ENCODE data around the gene PDHA2.

PDHA2 gene

DNA sequence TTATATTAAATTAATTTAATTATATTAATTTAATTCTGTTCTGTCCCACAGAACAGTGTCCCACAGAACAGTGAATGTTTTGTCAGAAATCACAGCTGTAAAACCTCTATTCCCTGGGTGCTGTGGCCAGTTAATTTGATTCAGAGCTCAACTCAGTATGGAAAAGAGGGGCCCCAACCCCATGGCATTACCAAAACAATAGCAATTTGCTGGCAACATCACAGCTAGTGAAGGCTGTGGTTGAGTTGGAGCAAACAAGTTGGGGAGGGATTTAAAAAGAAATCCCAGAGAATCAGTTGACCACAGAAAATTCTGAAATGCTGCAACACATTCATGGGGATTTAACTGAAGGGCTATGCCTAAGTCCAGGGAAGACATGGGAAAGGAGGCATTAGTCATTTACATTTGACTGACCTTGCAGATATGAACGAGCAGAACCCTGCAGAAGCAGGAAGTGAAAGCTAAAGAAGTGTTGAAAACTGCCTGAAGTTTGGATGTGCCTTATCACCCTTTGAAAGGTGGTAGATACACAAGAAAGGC lies 30.1 kb downstream of the PDHA2 start:
- H3K79me2 ChIP-seq, result no peaks in the 10 kb centered on the region
- no peaks in the 10 kb centered on the region for H3K36me3 ChIP-seq (ENCODE audit: control insufficient read depth, insufficient read depth, low read length)
- H3K4me3 ChIP-seq (ENCODE audit: low read depth, low read length), result no peak overlapping the region
- no peak overlapping the region for H3K9ac ChIP-seq
- no peaks in the 10 kb centered on the region for H3K4me1 ChIP-seq
- H2AFZ ChIP-seq, result no peak overlapping the region
- TF ChIP-seq, protein P1, sequence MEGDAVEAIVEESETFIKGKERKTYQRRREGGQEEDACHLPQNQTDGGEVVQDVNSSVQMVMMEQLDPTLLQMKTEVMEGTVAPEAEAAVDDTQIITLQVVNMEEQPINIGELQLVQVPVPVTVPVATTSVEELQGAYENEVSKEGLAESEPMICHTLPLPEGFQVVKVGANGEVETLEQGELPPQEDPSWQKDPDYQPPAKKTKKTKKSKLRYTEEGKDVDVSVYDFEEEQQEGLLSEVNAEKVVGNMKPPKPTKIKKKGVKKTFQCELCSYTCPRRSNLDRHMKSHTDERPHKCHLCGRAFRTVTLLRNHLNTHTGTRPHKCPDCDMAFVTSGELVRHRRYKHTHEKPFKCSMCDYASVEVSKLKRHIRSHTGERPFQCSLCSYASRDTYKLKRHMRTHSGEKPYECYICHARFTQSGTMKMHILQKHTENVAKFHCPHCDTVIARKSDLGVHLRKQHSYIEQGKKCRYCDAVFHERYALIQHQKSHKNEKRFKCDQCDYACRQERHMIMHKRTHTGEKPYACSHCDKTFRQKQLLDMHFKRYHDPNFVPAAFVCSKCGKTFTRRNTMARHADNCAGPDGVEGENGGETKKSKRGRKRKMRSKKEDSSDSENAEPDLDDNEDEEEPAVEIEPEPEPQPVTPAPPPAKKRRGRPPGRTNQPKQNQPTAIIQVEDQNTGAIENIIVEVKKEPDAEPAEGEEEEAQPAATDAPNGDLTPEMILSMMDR (IDR thresholded peaks at IDR 0.05), result no peak
- H3K27me3 ChIP-seq (ENCODE audit: control insufficient read depth, insufficient read depth, low read length), result no peaks in the 10 kb centered on the region
- no peak overlapping the region for H3K4me2 ChIP-seq (ENCODE audit: low read length)
- no peaks in the 10 kb centered on the region for H3K9me3 ChIP-seq (ENCODE audit: control insufficient read depth, low read length)
- H3K27ac ChIP-seq, result no peak overlapping the region

DNA sequence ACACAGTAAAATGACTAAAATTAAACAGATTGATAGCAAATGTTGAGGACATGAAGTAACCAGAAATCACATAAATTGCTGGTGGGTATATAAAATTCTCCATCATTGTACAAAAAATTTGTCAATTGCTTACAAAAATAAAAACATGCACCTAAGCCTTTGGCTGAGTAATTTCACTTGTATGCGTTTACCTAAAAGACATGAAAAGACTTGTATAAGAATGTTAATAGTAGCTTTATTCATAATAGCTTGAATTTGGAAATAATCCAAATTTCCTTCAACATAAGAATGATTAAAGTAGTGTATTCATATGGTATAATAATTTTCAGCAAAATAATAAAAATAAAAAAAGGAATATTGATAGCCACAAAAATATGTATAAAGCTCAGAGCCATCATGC lies 37.7 kb downstream of the PDHA2 start:
- Histone ChIP-seq H2AFZ (no peak overlapping the region), H3K4me1 (no peaks in the 10 kb centered on the region), H3K9ac (no peak overlapping the region), H3K27me3 (ENCODE audit: control insufficient read depth, insufficient read depth, low read length) (no peaks in the 10 kb centered on the region), H3K9me3 (ENCODE audit: control insufficient read depth, low read length) (no peaks in the 10 kb centered on the region), H3K79me2 (no peaks in the 10 kb centered on the region), H3K4me2 (ENCODE audit: low read length) (no peak overlapping the region), H3K4me3 (ENCODE audit: low read depth, low read length) (no peak overlapping the region), H3K27ac (no peak overlapping the region), H3K36me3 (ENCODE audit: control insufficient read depth, insufficient read depth, low read length) (no peaks in the 10 kb centered on the region)
- TF ChIP-seq, protein P1 (IDR thresholded peaks at IDR 0.05), result no peak

DNA sequence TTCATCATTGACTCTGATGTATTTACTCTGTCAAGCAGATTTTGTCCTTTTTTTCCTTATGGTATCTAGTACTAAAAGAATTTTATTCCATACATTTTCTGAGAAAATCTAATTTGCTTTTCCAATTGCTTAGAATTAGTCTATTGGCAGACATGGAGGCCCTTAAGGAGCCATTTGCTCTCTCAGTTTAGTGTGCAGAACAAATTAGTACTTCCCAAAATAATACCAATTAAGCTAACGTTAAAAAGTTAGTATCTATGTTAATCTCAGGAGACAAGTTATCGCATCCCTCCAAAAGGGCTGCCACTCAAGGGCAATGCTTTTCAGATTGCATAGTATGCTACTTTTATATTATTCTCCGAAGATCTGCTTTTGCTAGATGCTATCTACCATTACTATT lies 47.7 kb downstream of the PDHA2 start:
- Histone ChIP-seq H2AFZ (no peak overlapping the region), H3K4me2 (ENCODE audit: low read length) (no peak overlapping the region), H3K36me3 (ENCODE audit: control insufficient read depth, insufficient read depth, low read length) (no peaks in the 10 kb centered on the region), H3K79me2 (no peaks in the 10 kb centered on the region), H3K27me3 (ENCODE audit: control insufficient read depth, insufficient read depth, low read length) (no peaks in the 10 kb centered on the region), H3K9ac (no peak overlapping the region), H3K9me3 (ENCODE audit: control insufficient read depth, low read length) (no peaks in the 10 kb centered on the region), H3K4me3 (ENCODE audit: low read depth, low read length) (no peak overlapping the region), H3K27ac (no peak overlapping the region), H3K4me1 (no peaks in the 10 kb centered on the region)
- TF ChIP-seq, protein P1 (IDR thresholded peaks at IDR 0.05), result no peak

DNA sequence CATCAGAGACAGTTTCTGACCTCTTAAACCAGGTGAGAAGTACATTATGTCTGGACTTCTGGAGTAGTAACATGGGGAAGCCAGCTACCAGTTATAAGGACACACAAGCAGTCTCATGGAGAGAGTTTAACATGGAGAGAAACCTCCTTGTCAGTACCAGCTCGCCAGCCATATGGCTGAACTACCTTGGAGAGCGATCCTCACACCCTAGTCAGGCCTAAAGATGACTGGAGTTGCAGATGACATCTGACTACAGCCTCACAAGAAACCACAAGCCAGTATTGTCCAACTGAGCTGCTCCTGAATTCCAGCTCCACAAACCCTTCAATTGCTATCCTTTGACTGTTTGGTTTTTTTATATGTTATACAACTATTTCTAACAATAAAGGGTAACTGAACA lies 49.8 kb downstream of the PDHA2 start:
- no peaks in the 10 kb centered on the region for H3K79me2 ChIP-seq
- H3K4me2 ChIP-seq (ENCODE audit: low read length), result no peak overlapping the region
- no peaks in the 10 kb centered on the region for H3K27me3 ChIP-seq (ENCODE audit: control insufficient read depth, insufficient read depth, low read length)
- no peaks in the 10 kb centered on the region for H3K36me3 ChIP-seq (ENCODE audit: control insufficient read depth, insufficient read depth, low read length)
- H3K9me3 ChIP-seq (ENCODE audit: control insufficient read depth, low read length), result no peaks in the 10 kb centered on the region
- TF ChIP-seq, protein P1 (IDR thresholded peaks at IDR 0.05), result no peak
- H3K9ac ChIP-seq, result no peak overlapping the region
- H2AFZ ChIP-seq, result no peak overlapping the region
- no peak overlapping the region for H3K27ac ChIP-seq
- no peak overlapping the region for H3K4me3 ChIP-seq (ENCODE audit: low read depth, low read length)
- no peaks in the 10 kb centered on the region for H3K4me1 ChIP-seq

Data from parathyroid adenoma (tissue), 2 donors.